Umbilical cord (tissue), 2 donors: Measurements from ENCODE around the gene PHLDB2. TPM values are rescaled to one million over a fixed set of nuclear protein-coding genes. Genes with fewer than 3 reads are reported as not detected.
A peak's percentile ranks its signal among the peaks of the same experiment; 100 is the strongest.

ENCODE experiments used
- DNase-seq: peaks from one replicate; pipeline ENCODE4 v3.0.0-alpha.2; 2015; ENCODE audit warnings: low spot score
- total RNA-seq: library from RNA; depleted of rRNA; stranded (reverse); fragments of >200 nt; gene quantifications from one replicate; pipeline ENCODE4 v1.2.3, GENCODE V29; 2014; ENCODE audit warnings: low replicate concordance; ENCODE audit not compliant: insufficient read depth

The PHLDB2 gene
- total RNA-seq, 1 donor from 2014 or later: 214 TPM

DNA sequence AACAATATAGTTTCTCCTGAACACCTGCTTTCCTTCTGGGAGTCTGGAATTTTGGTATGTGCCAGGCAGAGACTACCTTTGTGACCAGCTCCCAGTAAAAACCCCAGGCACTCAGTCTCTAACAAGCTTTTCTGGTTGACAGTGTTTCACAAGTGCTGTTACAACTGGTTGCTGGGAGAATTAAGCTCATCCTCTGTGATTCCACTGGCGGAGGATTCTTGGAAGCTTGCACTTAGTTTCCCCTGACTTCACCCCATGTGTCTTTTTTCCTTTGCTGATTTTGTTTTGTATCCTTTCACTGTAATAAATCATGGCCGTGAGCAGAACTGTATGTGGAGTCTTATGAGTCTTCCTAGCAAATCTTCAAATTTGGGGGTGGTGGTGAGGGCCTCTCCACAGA is 134.0 kb downstream of the PHLDB2 start:
- no peak for DNase-seq

DNA sequence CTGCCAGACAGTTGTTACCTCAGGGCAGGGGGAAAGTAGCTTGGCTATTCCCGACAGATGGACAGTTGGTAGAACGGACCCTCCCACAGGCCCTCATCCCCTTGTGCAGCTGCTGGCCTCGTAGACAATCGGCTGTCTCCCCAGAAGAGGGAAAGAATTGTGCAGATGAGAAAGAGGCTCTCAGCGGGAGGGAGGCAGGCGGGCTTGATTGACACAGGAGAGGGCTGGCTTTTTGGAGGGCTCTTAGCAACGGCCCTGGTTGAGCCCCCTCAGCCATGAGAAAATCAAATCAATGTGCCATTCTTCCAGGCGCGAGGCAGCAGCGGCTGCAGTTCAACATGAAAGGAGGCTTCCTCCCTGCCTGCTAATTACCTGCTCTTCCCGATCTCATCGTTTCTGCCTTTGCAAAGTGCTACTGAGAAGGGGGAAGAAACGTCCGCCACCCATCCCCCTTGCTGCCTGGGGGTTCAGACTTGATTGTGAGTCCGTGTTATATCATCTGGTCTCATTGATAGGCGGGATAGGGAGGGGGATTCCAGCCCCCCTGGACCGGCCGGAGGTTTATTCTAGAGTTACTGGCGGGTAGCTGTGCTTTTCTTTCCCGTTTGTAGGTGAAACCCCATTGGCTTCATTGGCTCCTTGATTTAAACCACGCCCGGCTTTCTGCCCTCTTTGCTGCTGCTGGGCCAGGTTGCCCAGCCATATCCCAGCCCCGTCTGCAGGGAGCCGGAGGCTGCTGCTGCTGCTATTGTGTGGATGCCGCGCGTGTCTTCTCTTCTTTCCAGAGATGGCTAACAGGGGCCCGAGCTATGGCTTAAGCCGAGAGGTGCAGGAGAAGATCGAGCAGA is 139.8 kb downstream of the PHLDB2 start, which contains the start of gene TAGLN3:
Gene TAGLN3, plus strand, starts transcription at position 287 of the 848 bp plus-strand sequence. Its CDS starts 501 bp downstream, at position 788.
- no peak for DNase-seq

DNA sequence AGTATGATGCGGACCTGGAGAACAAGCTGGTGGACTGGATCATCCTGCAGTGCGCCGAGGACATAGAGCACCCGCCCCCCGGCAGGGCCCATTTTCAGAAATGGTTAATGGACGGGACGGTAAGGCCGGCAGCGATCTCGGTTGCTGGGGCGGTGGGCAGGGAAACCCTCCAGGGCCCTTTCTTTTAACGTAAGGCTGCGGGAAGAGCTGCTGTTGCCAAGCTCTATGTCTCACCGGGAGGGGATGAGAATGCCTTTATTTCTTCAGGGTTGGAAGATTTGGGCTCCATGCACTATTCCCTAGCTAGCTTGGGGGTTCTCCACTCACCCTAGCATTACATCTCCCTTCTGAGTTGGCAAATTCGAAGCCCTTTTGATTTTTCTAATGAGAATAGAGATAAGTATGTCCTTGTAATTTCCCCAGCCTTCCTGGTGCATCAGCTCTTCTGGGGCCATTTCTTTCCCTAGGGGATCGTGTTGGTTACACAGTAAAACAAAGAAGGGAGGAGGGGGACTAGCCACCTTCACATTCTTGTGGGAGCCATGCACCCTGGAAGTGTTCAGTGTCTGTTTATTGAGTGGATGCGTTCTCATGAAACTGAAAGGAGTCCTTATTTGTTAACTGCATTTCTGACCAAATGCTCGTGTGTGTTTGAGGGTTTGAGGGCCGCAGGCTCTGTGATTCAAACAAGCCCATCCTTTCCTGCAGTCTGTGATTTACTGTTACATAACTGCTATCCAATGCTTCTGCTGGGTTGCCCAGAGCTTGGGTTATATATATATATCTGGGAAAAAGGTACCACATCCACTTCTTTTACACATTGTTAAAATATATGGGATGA is 140.6 kb downstream of the PHLDB2 start:
- no peak for DNase-seq

DNA sequence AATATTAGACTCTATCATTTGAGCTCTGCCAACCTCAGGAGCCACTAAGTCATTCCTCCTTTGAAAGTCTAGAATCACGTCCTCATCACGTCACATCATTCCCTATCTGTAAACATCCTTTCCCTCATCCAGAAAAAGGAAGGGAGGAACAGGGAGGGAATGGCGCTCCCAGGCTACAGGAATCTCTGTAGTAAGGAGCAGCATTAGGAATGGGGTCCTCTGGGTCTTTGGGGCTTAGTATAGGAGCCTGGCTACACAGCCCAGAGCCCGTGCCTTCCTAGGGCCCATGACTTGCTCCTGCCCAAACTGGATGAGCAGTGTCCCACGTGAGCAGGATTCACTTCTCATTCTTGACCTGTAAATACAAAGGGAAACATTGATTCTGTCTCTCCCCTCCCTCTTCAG is 141.3 kb downstream of the PHLDB2 start:
- DNase-seq: no peak

DNA sequence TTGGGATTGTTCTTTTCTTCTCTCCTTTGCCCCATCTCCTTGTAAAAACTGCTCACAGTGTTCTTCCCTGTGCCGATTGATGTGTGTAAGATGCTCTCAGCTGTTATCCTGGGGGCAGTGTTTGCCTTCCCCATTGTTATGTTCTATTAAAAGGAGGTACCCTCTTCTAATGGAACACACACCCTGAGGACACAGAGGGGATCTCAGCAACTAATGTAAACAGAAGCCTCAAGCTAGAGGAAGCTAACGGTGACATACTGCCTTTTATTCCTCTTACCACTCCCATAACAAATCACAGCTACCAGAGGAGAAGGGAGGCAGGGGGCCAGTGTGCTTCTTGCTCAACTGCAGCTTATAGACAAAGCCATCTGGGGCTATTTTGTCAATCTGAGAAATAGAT is 141.9 kb downstream of the PHLDB2 start:
- no peak for DNase-seq

DNA sequence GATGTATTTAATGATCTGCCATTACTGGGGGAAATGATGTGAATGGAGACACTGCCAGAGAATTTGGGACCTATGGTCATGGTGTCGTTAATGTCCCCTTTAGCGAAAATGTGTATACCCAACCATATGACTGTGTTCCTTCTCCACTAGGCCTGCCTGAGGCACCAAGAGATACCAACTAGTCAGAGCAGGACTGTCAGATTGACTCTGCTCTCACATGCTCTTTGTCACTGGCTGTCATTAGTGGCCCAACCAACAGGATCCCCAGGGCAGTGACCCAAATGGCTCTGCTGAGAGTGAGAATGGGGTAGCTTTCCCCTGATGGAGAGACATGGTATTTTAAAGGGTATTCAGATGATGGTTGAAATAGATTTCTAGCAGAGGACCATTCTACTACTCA is 142.5 kb downstream of the PHLDB2 start:
- DNase-seq: no peak

DNA sequence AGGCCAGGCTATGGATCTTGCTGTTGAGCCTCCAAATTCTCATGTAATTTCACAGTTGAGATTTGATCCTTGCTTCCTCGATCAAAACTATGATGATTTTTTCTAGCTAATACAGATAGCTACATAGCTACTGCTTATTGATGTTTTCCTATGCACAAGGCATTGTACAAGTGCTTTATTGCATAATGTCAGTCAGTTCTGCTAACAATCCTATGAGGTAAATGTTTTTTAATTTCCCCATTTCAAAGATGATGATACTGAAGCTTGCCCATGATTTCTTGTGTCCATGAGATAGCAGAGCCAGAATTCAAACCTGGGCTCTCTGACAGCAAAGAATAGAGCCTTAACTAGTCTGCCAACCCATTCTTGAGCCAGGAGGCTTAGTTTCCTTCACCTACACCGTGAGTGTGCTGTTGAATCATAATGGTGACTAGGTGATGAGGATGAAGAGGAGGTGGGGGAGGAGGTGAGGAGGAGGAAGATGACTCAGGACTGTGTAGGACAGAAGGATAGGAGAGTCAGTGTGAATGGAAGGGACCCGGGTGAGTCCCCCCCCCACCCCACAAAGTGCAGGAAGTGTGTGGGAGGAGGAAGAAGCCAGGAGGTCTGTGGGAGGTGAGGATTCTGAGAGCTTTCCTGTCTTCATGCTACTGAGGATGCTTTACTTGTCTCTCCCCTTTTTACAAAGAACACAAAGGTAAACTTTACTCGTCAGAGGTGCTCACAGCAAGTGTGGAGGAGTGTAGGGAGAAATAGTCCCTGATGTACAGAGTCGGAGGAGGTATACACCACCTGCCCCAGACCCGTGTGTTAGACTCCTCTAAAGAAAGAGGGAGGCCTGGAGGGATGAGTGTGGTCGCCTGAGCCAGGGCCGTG is 143.3 kb downstream of the PHLDB2 start:
- no peak for DNase-seq

DNA sequence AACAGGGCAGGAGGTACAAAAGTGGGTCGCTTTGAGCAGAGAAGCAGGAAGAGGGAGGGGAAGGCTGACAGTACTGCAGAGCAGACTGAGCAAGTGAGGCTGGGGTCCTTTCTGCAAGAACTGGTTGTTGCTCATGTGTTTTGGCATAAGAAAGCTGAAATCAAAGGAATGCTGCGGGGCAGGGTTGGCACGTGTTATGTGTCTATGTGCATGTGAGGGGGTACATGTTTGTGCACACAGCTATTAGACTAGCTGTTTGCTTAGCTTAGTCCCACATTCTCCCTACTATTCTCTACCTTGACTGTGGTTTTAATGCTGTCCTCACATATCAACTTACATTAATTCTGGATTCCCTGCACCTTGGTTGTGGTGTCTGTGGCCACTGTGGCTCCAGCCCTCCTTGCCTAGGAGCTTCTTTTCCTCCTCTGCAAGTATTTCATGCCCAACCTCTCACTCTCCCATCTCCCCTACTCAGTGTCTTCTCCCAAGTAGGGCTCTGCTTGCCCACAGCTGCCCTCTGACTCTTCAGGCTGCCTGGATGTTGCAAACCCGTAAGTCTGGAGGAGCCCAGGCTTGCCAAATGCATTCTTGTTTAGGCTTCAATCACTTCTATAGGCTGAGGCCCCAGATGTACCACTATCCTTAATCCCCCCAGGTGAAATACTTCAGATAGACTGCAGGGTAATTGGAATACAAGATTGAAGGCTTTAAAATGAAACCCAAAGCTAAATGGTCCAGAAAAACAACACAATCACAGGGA is 144.4 kb downstream of the PHLDB2 start:
- no peak for DNase-seq

DNA sequence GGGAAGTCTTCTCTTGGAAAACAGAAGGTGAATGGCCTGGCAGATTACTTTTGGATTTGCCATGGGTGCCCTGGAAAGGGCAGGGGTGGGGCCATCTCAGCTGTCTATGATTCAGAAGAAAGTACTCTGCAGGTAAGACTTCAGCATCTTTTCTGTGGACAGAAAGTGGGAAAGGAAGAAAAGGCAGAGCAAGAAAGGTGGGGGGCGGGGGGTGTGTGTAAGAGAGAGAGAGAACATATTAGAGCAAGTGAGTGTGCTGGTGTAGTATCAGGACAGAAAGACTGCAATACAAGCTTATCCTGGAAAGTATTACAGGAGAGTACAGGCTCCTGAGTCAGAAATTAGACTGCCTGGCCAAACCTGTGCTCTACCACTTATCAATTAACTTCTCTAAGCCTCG is 145.1 kb downstream of the PHLDB2 start:
- no peak for DNase-seq

DNA sequence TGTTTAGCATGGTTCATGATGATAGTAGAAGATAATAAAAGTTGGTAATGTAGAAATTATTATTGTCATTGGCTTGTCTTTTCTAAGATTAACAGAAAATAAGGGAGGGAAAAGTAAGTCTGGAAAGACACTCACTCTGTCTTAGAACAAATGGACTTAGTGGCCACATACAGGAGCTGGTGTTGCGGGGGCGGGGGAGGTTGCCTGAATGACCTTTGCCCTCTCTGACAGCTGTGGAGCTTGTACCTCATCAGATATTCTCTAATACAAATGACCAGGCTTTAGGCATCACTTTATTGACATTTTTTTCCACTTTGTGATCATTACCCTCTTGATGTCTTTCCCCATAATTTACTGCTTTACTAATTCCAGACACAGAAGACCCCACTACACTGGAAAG is 145.6 kb downstream of the PHLDB2 start:
- DNase-seq: no peak

DNA sequence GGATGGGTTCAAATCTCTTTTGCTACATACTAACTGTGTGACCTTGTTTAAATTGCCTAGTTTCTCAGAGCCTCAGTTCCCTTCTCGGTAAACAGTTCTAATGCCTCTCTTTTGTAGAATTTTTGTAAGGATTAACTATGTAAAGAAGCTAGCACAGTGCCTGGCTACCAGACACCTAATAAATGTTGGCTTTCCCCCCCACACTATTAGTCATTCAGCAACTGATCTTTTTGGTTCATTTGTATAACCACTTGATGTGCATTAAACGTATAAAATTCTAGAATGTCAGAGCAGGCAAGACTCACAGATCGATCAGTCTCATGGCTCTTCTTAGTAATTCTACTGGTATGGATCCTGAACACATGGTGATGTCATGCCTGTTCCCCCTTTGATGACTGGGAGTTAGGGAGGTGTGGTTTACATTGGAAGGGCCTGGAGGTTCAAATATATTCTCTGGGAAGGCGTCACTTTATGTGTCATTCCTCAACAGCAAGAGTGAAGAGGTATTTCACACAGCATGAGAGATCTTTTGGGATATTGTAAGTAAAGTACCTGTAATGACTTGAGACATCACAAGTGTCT is 146.1 kb downstream of the PHLDB2 start:
- no peak for DNase-seq

DNA sequence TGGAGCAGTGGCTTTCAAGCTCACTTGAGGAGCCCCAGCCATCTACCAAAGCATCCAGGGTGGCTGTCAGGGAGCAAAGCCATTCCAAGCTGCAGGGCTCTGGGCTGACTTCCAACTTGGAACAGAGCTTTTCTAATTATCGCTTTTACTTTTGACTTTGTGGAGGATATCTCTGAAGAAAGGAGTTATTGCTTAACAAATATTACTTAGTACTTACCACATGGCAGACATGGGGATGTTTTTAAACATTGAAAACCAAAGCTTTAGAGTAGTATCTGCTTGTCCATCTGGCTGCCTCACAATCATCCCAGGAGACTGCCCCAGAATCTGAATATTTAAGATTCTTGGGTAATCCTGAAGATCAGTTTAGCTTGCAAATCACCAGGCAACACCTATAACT is 148.6 kb downstream of the PHLDB2 start:
- DNase-seq: peak; percentile 54

DNA sequence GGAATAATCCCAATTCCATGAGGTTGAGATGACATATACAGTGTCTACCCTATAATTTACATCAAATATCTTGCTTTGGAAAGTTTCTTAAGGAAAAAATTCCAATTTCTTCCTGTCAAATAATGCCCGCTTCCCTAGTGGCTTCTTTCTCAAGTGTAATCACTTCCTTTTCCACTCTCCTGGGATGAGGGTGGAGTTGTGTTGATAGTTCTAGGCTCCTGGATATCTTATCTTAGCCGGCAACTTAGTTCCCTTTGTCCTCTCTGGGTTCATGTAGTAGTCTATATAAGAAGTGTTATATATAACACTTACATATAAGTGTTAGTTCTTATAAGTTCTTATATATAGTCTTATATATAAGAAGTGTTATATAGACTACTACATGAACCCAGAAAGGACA is 150.6 kb downstream of the PHLDB2 start:
- DNase-seq: no peak

DNA sequence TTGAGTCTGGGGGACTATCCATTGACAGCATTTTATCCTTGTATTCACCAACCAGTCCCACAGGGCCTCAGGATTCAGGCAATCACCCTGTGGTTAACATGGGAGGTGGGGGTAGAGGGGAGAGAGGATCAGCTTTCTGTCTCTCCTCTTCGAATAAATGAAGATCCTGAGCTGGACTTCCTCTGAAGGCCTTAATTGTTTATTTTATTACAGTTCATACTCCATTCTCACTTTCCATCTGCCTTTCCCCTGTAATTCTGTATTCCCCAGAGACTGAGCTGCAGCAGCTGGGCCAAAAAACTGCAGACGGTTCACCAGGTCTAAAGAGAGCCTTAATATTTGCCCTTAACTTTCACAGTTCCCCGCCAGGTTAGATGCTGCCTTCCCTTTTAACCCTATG is 151.6 kb downstream of the PHLDB2 start:
- DNase-seq: no peak

DNA sequence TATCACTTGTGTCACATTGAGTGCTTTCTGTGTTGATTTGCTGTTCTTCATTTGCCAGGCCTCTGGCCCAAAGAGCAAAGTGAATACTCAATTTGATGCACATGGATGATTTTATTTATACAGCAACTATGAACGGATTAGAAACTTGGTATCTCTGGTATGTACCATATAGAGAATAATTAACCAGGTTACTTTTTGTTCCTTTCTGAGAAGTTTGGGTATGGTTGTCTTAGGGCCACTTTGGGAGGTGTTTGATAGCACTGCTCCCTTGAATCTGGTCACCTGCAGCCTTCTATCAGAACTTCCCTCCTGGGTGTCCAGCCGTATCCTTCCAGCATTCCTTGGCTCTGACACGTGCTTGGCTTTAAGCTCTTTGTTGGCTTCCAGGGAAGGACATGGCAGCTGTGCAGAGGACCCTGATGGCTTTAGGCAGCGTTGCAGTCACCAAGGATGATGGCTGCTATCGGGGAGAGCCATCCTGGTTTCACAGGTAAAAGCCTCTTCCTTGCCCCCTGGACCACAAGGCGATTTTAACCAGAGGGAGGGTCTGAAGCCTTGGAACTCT is 152.4 kb downstream of the PHLDB2 start:
- no peak for DNase-seq

DNA sequence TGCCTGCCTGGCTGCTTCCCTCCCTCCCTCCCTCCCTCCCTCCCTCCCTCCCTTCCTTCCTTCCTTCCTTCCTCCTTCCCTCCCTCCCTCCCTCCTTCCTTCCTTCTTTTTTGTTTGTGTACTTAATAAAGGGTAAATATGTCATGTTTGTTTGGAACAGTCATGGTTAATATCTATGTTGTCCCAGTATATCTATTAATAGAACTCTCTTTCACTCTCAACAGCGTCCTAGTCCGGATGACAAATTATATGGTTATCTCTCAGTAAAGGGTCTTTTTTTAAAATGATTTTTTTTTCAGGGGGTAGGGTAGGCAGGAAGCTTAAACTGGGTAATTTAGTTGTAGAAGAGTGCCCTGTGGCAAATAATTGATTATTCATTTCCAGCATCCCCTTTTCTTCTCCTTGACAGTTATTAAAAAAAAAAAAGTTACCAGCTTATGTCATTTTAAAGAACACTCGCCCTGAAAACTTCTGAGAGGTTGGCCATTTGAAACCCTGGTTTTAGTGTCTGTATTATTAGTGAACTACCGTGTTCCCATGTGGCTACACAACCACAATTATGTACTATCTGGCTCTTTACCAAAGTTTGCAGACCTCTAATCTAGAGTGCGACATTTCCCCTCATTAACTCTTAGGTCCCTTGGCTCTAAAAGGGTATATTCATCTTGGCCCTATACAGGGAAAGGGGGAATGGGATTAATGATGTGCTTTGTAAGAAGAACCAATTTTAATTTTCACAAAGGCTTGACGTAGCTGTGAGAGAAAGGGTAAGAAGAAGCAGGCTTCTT is 153.3 kb downstream of the PHLDB2 start:
- no peak for DNase-seq

DNA sequence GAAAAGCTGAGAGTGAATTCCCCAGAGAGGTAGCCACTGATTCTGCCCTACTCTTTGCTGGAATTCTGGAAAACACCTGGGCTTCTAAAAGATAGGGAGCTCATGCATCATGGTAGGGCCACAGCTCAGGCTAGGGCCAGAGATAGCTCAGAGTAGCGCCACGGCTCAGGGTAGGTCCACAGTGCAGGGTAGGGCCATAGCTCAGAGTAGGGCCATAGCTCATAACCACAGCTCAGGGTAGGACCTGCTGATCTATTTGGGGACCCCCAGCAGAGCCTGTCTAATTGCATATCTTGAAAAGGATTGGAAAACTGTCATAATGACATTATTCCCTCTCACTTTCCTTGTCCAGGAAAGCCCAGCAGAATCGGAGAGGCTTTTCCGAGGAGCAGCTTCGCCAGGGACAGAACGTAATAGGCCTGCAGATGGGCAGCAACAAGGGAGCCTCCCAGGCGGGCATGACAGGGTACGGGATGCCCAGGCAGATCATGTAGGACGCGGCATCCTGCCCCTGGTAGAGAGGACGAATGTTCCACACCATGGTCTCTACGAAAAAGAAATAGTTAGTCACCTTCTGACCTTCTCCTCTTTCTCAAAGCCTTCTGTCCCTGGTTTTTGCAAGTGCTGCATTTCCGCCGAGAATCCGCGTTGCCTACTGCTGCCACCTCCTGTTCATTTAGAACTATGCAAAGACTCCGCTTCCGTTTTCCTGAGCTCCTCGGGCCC is 154.2 kb downstream of the PHLDB2 start:
- peak; percentile 82 for DNase-seq

DNA sequence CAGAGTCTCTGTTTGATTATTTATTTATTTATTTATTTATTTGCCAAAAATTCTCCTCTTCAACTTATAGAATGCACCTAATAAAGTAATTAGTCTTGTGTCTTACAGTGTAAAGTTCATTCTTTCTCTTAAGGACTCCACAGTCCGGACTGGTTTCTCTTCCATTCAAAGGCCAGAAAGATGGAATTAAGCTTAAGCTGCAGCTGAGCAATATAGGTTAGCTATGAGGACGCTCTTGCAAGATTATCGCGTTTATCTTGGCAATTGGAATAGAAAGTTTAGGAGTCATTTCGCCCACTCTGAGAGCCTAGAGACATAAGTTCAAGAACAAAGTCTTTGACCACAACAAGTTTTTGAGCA is 154.7 kb downstream of the PHLDB2 start:
- DNase-seq: no peak

DNA sequence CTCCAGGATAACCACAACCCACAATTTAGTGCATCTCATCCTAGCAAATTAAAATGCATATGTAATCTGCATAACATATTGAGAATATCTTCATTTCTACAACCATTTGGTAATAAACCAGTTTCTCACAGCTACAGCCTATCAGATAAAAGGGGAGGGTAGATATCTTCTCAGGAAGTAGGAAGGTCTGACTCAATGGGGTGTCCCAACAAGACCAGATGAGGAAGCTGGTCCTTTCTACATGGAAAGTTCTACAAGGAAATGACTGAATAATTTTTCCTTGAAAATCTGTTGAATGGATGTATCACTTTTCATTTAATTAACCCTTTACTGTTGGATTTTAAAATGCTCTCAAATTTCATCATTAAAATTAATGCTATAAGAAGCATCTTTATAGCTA is 158.0 kb downstream of the PHLDB2 start:
- DNase-seq: no peak
